GM18508 (cell line): ENCODE data around the gene NFIC.
"Not testable (repeated sequence)": the region's sequence is repeated elsewhere in the genome, so short reads cannot be mapped to it uniquely, and the experiment has no call there.

Source experiments
- ATAC-seq: cut with Tn5 transposase; IDR thresholded peaks from one replicate; pipeline ENCODE4 v1.9.1; 2021; ENCODE audit warnings: moderate number of reproducible peaks; ENCODE audit not compliant: insufficient read depth, unreplicated experiment

Gene NFIC

GRCh38 chr19:3336680-3337523 is 29.5 kb upstream of the NFIC start:
- ATAC-seq: no peak

DNA sequence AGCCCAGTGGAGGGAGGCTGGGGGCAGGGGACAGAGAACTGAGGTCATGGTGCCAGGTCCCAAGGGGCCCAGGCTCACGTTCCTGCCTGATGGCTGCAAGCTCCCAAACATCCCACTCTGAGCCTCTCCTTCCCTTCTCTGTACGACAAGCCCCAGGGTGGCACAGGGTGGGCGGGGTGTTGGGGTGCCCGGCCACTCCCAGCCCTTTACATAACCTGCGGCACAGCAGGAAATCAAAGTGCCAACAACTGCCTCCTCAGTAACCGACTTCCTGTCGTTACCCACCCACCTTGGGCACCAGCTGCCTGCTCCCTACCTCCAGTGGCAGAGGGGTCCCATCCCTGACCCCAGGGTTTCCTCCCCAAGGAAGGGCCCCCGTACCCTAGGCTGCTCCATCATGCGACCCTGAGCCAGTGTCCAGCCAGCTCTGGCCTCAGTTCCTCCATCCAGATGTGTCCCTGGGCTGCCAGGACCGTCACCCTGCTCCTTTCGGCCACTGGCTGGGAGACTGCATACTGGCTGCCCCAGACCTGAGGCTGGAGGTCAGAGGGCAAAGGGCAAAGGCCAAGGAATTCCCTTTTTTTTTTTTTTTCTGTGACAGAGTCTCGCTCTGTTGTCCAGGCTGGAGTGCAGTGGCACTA is 27.7 kb upstream of the NFIC start:
- no peak for ATAC-seq

- no peak for ATAC-seq
Measured at GRCh38 chr19:3340340-3340739, 26.0 kb upstream of the NFIC start.

DNA sequence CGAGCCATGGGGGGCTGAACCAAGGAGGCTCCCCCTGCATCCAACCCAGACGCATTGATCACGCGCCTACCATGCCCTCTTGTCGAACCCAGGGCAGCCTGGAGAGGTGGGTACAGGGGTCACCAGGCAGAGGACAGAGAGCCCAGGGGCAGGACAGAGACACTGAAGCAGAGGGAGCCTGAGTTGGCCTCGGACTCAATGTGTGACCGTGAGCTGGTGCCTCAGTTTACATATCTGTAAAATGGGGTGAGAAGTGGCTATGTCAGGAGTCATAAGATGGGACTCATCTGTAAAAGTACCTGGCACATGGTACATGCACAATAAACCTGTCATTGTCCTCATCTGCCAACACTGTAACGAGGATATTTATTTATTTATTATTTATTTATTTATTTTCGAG is 24.1 kb upstream of the NFIC start:
- no peak for ATAC-seq

DNA sequence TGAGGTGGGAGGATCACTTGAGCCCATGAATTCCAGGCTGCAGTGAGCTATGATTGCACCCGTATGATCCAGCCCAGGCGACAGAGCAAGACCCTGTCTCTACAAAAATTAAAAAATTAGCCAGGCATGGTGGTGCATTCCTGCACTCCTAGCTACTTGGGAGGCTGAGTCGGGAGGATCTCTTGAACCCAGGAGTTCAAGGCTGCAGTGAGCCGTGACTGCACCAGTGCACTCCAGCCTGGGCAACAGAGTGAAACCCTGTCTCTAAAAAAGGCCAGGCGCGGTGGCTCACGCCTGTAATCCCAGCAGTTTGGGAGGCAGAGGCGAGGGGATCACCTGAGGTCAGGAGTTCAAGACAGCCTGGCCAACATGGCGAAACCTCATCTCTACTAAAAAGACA is 23.4 kb upstream of the NFIC start:
- ATAC-seq: not testable (repeated sequence)

DNA sequence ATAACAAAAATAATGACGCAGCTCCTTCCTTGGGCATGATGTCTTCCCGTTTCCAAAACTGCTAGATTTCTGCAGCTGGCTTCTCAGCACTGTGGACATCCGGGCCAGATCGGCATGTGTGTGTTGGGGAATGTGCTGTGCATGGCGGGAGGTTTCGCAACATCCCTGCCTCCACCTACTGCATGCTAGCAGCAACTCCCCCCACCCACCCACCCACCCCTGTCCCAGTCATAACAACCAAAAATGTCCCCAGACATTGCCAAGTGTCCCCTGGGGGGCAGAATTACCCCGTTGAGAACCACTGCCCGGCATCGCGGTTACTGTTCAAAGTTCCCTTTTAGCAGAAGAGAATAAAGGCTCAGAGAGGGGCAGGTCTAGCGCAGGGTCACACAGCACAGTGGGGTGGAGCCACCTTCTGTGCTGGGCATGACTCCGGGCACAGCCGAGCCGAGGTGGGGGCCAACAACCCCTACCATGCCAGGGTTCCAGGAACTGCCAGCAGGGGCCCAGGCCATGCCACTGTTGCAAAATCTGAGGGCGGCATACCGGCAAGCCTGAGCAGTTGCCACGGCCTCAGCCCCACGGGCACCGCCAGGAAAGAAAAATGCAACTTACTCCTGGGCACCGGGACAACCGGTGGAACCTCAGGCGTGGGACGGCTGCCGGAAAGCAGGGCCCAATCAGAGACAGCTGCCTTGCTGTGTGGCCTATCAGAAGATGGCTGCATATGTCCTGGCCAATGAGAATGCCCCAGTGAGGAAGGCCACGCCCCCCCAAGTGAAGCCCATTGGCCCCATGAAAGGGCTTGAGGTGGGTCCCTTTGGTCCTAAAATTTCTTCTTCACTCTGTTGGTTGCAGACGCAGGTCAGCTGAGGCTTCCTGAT is 22.5 kb upstream of the NFIC start:
- ATAC-seq: no peak

DNA sequence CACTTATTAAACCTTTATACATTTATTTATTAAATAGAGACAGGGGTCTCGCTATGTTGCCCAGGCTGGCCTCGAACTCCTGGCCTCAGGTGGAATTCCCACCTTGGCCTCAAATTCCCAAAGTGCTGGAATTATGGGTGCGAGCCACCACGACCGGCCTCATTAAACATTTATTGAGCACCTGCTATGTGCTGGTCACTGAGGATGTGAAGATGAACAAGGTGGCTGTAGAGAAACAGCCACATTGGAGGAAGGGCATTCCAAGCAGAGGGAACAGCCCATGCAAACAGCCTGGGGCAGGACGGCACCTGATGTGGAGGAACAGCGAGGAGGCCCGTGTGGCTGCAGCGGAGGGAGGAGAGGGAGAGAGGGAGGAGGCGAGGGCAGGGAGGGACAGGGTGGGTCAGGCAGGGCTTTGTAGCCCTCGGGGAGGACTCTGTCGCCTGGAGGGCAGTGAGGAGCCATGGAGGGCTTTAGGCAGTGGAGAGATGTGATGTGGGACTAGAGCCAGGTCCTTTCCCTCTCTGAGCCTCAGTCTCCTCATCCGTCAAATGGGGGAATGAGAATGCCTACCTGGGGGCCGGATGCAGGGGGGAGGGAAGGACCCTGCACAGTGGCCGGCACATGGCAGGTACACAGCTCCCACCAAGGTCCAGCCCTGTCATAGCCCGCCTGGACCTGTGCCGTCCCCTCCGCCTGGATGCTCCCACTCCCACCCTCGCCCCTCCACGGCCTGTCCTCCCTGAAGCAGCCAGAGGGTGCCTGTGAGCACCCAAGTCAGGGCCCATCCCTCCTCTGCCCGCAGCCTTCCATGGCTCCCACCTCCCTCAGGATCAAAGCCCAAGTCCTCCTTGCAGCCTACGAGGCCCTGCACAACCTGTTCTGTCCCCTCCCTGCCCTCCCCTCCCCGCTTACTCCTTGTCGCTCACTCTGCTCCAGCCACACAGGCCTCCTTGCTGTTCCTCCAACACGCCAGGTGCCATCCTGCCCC is 21.5 kb upstream of the NFIC start:
- ATAC-seq: no peak

DNA sequence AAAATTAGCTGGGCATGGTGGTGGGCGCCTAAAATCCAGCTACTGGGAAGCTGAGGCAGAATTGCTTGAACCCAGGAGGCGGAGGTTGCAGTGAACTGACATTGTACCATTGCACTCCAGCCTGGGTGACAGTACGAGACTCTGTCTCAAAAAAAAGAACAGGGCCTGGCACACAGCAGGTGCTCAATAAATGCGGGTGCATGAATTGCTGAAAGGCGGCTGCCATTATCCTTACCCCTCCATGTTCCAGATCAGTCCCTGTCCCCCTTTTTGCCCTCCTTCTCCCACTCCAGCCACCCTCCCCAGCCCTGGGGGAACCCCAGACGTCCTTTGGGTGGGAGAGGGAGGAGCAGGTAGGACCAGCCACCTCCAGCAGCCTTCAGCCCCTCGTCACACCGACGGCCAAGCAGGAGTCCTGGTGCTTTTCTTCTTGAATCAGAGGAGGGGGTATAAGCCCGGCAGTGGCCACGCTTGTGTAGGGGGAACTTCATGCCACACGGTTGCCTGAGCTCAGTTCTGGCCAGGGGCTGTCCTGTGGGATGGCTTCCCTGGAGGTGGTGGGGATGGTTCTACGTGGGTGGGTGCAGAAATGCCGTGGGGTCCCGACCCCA is 20.4 kb upstream of the NFIC start:
- no peak for ATAC-seq

DNA sequence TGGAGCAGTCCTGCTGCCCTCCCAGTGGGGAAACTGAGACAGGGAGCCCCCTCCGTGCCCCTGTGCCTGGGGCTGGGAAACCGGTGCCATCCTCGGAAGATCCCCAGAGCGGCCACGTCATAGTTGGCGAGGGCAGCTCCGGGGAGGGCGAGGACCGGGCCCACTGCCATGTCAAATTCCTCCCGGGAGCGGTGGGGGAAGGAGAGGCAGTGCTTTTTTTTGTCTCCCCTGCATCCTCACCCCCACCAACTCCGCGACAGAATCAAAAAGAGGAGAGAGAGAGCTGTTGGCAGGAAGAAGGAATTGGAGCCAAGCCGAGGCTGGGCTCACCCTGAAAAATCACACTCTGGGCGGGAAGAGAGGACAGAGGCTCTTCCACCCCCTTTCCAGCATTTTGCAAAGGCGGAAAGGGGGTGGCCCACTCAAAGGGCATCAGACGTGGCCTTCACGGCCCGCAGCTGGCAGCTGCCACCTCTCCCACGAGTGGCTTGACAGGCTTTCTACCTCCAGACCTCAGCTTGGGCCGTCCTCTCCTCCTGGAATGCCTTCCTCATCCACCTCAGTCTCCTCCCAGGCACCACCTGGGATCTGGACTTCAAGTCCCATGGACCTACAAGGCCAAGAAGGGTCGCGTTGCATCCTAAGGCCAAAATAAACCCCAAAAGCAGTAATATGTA is 19.6 kb upstream of the NFIC start:
- no peak for ATAC-seq

DNA sequence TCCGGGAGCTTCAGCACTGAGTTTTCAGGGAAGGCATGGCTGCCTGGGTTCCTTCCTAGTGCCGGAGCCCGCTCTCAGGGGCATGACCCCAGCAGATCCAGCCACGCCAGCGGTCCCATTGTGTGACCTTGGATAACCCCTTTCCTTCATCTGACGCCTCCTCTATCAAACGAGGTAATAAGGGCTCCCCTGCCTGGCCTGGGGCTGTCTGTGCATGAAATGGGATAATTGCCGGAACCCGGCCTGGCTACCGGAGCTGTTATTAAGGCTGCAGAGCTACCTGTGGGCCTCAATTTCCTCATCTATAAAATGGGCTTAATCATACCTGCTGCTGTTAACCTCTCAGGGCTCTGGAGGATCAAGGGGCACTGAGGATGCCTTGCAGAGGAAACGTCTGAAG is 18.3 kb upstream of the NFIC start:
- ATAC-seq: no peak

GRCh38 chr19:3348469-3348868 is 17.9 kb upstream of the NFIC start:
- ATAC-seq: not testable (repeated sequence)

GRCh38 chr19:3350014-3350663 is 16.2 kb upstream of the NFIC start:
- no peak for ATAC-seq

DNA sequence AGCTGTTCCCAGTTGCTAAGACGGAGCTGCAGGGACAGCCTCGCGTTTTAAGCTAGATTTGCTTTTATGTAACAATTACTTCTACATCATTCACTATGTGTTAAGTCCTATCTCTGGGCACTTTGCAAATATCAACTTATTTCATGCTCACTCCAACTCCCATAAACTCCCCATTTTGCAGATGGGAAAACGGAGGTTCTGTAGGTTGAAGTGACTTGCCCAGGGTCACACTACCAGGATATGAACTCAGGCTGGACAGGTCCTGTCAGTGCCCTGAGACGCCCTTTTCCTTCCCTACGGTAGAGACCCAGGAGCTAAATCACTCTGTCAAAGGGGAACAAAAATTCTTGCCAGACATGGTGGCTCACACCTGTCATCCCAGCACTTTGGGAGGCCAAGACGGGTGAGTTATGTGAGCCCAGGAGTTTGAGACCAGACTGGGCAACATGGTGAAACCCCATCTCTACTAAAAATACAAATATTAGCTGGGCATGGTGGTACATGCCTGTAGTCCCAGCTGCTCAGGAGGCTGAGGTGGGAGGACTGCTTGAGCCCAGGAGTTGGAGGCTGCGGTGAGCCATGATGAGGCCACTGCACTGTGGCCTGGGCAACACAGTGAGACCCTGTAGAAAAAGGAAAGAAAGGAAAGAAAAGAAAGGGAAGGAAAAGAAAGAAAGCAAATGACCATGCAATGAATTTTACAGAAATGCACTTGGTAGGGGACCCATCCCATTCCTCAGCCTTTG is 14.5 kb upstream of the NFIC start:
- no peak for ATAC-seq

DNA sequence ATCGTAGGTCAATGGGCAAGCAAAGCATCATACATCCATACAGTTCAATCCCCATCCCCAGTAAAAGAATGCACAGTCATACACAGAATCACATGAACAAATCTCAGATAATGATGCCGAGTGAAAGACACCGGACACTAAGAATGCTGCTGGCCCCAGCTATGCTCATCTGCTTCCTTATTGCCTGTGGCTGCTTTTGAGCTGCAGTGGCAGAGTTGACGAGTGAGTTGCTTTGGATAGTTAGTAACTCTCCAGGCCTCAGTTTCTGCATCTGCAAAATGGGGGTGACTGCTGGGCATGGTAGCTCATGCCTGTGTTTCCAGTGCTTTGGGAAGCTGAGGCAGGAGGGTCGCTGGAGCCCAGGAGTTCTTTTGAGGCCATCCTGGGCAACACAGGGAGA is 12.9 kb upstream of the NFIC start:
- ATAC-seq: no peak

DNA sequence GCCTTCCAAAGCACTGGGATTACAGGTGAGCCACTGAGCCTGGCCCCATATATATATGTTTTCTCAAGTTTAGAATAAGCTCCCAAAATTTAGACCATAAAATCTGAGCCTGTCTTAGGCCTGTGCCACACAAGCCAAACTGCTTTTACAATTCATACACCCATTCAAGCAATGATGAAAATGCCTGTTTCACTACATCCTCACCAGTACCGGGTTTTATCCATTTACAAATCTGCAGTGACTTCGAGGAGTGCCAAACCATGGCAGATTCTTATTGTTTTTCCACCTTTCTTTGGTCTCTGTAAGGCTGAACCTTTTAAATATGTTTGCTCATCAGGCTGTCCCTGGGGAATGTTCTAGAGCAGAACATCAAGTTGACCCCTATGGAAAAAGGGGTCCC is 9.6 kb upstream of the NFIC start:
- ATAC-seq: no peak

GRCh38 chr19:3357271-3357991 is 9.0 kb upstream of the NFIC start:
- ATAC-seq: no peak
